SH-SY5Y (cell line): ENCODE results near the gene MEI4.

Source experiments
- GATA2 ChIP-seq: IDR thresholded peaks from 2 replicates; pipeline ENCODE4 v1.6.1; 2011; ENCODE audit warnings: mild to moderate bottlenecking, low read depth, low read length
- GATA3 ChIP-seq: IDR thresholded peaks from 2 replicates; pipeline ENCODE4 v1.6.1; 2011; ENCODE audit warnings: low read depth, mild to moderate bottlenecking, low read length, moderate library complexity

Gene MEI4

GRCh38 chr6:77656999-77657764, 4.3 kb downstream of the MEI4 start:
- TF ChIP-seq GATA3 (no peak), GATA2 (no peak)

GRCh38 chr6:77666340-77666739, 13.5 kb downstream of the MEI4 start:
- TF ChIP-seq GATA3 = no peak
- TF ChIP-seq GATA2 = no peak

- TF ChIP-seq GATA2 = no peak
- no peak for TF ChIP-seq GATA3
These were observed 14.0 kb downstream of the MEI4 start for GRCh38 chr6:77666846-77667245.

GRCh38 chr6:77669913-77670312, 17.1 kb downstream of the MEI4 start:
- no peak for TF ChIP-seq GATA2
- TF ChIP-seq GATA3 = no peak

GRCh38 chr6:77674211-77674610, 21.4 kb downstream of the MEI4 start:
- no peak for TF ChIP-seq GATA3
- no peak for TF ChIP-seq GATA2

- TF ChIP-seq GATA2 (no peak), GATA3 (no peak)
These were observed 25.2 kb downstream of the MEI4 start for GRCh38 chr6:77678048-77678447.

- TF ChIP-seq GATA3 (no peak), GATA2 (no peak)
These were observed 30.7 kb downstream of the MEI4 start for GRCh38 chr6:77683515-77683914.

- TF ChIP-seq GATA2 (no peak), GATA3 (no peak)
These were observed 34.1 kb downstream of the MEI4 start for GRCh38 chr6:77686931-77687330.

GRCh38 chr6:77688649-77689048, 35.8 kb downstream of the MEI4 start:
- TF ChIP-seq GATA2 (no peak), GATA3 (no peak)

GRCh38 chr6:77707603-77708002, 54.8 kb downstream of the MEI4 start:
- TF ChIP-seq GATA2 (no peak), GATA3 (no peak)

- no peak for TF ChIP-seq GATA3
- TF ChIP-seq GATA2 = no peak
These were observed 62.7 kb downstream of the MEI4 start for GRCh38 chr6:77715588-77715987.

- TF ChIP-seq GATA2 (no peak), GATA3 (no peak)
These were observed 63.5 kb downstream of the MEI4 start for GRCh38 chr6:77716311-77716710.

- no peak for TF ChIP-seq GATA2
- no peak for TF ChIP-seq GATA3
These were observed 87.5 kb downstream of the MEI4 start for GRCh38 chr6:77740380-77740779.

GRCh38 chr6:77762386-77762785, 109.5 kb downstream of the MEI4 start:
- TF ChIP-seq GATA2 (no peak), GATA3 (no peak)

GRCh38 chr6:77763124-77763523, 110.3 kb downstream of the MEI4 start:
- TF ChIP-seq GATA3 (no peak), GATA2 (no peak)

GRCh38 chr6:77764364-77764763, 111.5 kb downstream of the MEI4 start:
- TF ChIP-seq GATA2 (no peak), GATA3 (no peak)
